ENCODE data around the gene RESP18. TPM values are rescaled to one million over a fixed set of nuclear protein-coding genes. Genes with fewer than 3 reads are reported as not detected.

The RESP18 gene
- polyA plus RNA-seq, 1 donor from 2014 or later, result not detected

GRCh38 chr2:219297766-219298456, 34.6 kb downstream of the RESP18 start:
- Histone ChIP-seq H2AFZ (ENCODE audit: low read depth, low read length) (no peak overlapping the region), H3K4me3 (ENCODE audit: low read length) (no peak overlapping the region), H3K36me3 (ENCODE audit: insufficient read depth, low read length) (peaks cover 5% of the 10 kb centered on the region), H3K4me2 (ENCODE audit: low read length) (no peak overlapping the region), H3K9me2 (ENCODE audit: insufficient read depth, low read length) (no peaks in the 10 kb centered on the region), H3K9ac (ENCODE audit: low read length) (no peak overlapping the region), H3K9me3 (ENCODE audit: low read length) (no peaks in the 10 kb centered on the region), H3K27me3 (ENCODE audit: insufficient read depth, low read depth, low read length) (no peaks in the 10 kb centered on the region), H3K27ac (ENCODE audit: low read length) (no peak overlapping the region), H3K79me2 (replicated peaks; ENCODE audit: insufficient read depth, low read length) (no peaks in the 10 kb centered on the region), H4K20me1 (ENCODE audit: insufficient read depth) (no peaks in the 10 kb centered on the region), H3F3A (ENCODE audit: insufficient read depth, low read length, poor library complexity, severe bottlenecking) (no peaks in the 10 kb centered on the region)
- TF ChIP-seq EP300 (conservative IDR thresholded peaks at IDR 0.05; ENCODE audit: poor library complexity, severe bottlenecking) (no peak), SMC3 (conservative IDR thresholded peaks at IDR 0.05; ENCODE audit: poor library complexity) (no peak), RAD21 (conservative IDR thresholded peaks at IDR 0.05) (no peak), MXI1 (conservative IDR thresholded peaks at IDR 0.05; ENCODE audit: poor library complexity, severe bottlenecking) (no peak), CTCF (IDR thresholded peaks at IDR 0.05; ENCODE audit: poor library complexity, severe bottlenecking) (no peak), POLR2AphosphoS5 (IDR thresholded peaks at IDR 0.05) (no peak)

GRCh38 chr2:219296631-219297391, 35.7 kb downstream of the RESP18 start:
- Histone ChIP-seq H3K36me3 (ENCODE audit: insufficient read depth, low read length) (peaks cover 5% of the 10 kb centered on the region), H4K20me1 (ENCODE audit: insufficient read depth) (no peaks in the 10 kb centered on the region), H2AFZ (ENCODE audit: low read depth, low read length) (no peak overlapping the region), H3F3A (ENCODE audit: insufficient read depth, low read length, poor library complexity, severe bottlenecking) (no peaks in the 10 kb centered on the region), H3K4me2 (ENCODE audit: low read length) (no peak overlapping the region), H3K27me3 (ENCODE audit: insufficient read depth, low read depth, low read length) (no peaks in the 10 kb centered on the region), H3K9me3 (ENCODE audit: low read length) (no peaks in the 10 kb centered on the region), H3K9ac (ENCODE audit: low read length) (no peak overlapping the region), H3K79me2 (replicated peaks; ENCODE audit: insufficient read depth, low read length) (no peaks in the 10 kb centered on the region), H3K9me2 (ENCODE audit: insufficient read depth, low read length) (no peaks in the 10 kb centered on the region), H3K27ac (ENCODE audit: low read length) (no peak overlapping the region), H3K4me3 (ENCODE audit: low read length) (no peak overlapping the region)
- TF ChIP-seq TAF1 (IDR thresholded peaks at IDR 0.05; ENCODE audit: low read depth) (no peak), RAD21 (conservative IDR thresholded peaks at IDR 0.05) (no peak), EZH2 (IDR thresholded peaks at IDR 0.05; ENCODE audit: borderline replicate concordance, insufficient read depth, low read length, poor library complexity, severe bottlenecking) (no peak), POLR2AphosphoS5 (IDR thresholded peaks at IDR 0.05) (no peak), EP300 (conservative IDR thresholded peaks at IDR 0.05; ENCODE audit: poor library complexity, severe bottlenecking) (no peak), SMC3 (conservative IDR thresholded peaks at IDR 0.05; ENCODE audit: poor library complexity) (no peak), MXI1 (conservative IDR thresholded peaks at IDR 0.05; ENCODE audit: poor library complexity, severe bottlenecking) (no peak), REST (IDR thresholded peaks at IDR 0.05; ENCODE audit: borderline replicate concordance) (no peak), CTCF (IDR thresholded peaks at IDR 0.05; ENCODE audit: poor library complexity, severe bottlenecking) (no peak)
